NCI-H2171 (cell line): ENCODE results near the gene RARRES1.
"Not testable (repeated sequence)": the region's sequence is repeated elsewhere in the genome, so short reads cannot be mapped to it uniquely, and the experiment has no call there.

Experiments used
- DNase-seq: peaks from one replicate; lab custom pipeline; 2025; lab: John Stamatoyannopoulos, UW

The RARRES1 gene

DNA sequence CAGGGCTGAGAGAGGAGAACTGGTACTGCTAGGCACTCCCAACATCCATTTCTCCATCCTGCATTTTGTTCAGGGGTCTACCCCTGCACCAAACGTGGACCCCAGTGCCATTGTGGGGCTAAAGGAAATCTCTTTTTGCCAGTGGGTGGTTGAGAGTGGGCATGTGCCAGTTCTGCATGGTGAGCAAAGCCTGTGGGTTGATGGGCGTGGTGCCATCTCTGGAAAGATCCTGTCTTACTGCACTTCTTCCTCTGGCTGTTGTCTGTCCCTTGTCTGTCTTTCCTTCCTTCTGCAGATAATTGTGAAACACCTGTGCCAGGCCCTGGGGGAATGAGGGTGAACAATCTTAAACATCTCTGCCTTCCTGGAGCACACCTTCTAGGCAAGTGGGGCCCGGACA lies 1.4 kb upstream of the RARRES1 start:
- no peak for DNase-seq

- no peak for DNase-seq
These were observed 571 bp upstream of the RARRES1 start for GRCh38 chr3:158732856-158733200.

GRCh38 chr3:158731486-158731885 lies 771 bp downstream of the RARRES1 start:
- DNase-seq = no peak

GRCh38 chr3:158728851-158729250 lies 3.4 kb downstream of the RARRES1 start:
- DNase-seq = no peak

GRCh38 chr3:158728061-158728377 lies 4.2 kb downstream of the RARRES1 start:
- no peak for DNase-seq

DNA sequence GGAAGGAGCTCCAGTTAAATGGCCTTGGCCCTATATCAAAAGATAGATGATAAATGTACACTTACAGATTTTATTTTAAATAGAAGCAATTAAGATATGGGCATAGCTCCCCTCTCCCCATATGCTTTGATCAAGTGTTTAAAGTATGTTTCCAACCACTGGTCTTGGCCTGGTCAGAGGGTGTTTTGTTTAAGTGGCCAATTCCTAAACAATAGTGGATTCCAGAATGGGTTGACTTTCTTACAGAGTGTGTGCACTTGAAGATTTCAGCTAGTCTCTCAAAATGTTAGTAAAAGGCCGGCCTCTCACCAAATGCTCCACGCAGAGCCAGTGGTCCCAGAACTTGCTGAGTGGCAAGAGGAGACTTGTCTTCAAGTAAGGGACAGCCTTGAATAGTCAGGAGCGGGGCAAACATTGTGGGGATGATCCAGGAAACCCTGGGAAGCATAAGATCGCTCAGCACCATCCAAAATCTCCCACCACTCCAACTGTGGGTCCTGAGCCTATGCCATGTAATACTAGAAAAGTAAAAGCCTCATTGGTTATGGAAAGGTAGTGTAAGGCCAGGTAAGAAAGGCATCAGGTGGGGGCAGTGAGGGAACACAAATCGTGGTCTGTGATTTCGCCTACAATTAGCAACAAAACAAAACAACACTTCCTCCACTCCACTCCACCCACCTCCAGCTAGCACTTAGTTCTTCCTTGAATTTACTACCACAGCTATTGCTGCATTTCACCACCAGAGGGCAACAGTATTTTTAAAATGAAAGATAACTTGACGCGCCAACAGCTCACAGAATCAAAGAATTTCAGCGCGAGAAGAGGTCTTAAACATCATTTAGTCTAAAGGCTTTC lies 4.8 kb downstream of the RARRES1 start:
- peak; percentile 37 for DNase-seq

DNA sequence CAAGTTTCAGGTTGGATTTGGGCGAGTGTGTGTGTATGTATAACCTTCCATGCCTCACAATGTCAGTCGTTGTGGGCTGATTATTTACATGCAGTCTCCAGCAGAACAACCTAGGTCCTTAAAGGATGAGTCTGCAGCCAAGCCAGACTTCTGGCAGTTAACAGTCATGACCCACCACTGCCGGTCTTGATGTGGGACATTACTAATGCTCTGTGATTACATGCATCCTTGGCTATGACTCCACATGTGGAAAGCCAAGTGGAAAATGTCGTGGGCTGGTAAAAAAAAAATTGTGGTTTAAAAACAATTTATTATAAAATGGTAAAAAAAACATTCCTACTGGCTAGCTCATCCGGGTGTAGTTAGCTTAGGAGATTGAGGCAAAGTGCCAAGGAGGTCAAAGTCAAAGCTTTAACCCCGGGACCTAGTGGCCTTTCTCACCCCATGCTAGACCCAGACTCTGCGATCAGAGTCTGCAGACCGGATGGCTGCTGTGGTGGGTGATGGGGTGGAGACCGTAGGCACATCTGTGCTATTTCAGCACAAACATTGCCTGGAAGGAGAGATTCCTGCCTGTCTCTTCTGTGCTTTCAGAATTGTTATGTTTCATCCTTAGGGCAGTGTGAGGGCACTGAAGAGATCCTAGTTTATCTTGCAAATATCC lies 6.8 kb downstream of the RARRES1 start:
- DNase-seq = no peak

- DNase-seq = no peak
These were observed 8.3 kb downstream of the RARRES1 start for GRCh38 chr3:158723991-158724390.

DNA sequence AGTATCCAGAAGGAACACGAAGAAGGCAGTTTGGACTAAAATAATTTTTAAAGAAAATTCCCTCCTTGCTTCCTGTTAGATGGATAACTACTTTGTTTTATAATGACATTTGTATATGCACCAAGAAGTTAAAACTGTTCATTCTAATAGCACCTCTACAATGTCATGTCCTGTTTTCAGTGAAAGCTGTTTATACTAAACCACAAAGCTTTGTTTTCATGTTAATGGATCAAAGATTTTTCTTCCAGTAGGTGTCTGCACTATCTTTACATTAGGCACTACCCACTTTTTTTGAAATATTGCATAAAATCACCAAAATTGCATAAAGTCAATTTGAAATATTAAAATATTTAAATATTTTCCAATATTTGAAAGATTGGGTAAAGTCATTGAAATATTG lies 10.1 kb downstream of the RARRES1 start:
- DNase-seq = no peak

DNA sequence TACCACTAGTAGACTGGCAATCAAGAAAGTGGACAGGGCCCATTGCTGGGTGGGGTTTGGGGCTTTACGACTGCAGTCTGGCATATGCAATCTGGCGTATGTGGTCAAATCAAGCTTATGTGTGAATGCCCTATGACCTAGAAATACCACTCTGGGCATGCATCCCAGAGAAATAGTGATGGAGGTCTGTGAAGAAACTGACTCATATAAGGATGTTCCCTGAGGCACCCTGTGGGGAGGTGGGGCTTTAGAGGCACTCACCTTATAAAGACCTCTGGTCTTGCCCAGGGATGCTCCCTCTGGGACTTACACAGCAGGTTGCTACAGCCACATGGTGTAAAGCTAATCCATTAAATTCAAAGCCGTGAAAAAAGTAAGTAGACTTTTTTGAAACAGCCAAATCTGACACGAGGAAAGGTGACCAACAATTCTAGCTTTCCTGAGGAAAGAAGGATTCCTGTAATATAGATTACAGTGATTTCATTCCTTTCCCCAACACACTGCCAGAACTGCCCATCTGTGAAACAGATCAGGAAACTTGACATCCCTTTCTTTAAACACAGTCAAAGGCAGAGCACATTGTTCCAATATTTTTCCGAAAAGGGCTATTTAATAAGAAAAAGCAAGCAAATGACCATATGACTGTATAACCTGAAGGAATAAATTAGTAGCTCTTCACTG lies 13.6 kb downstream of the RARRES1 start:
- DNase-seq = no peak

GRCh38 chr3:158717576-158717975 lies 14.7 kb downstream of the RARRES1 start:
- no peak for DNase-seq

- no peak for DNase-seq
These were observed 19.2 kb downstream of the RARRES1 start for GRCh38 chr3:158713094-158713499.

DNA sequence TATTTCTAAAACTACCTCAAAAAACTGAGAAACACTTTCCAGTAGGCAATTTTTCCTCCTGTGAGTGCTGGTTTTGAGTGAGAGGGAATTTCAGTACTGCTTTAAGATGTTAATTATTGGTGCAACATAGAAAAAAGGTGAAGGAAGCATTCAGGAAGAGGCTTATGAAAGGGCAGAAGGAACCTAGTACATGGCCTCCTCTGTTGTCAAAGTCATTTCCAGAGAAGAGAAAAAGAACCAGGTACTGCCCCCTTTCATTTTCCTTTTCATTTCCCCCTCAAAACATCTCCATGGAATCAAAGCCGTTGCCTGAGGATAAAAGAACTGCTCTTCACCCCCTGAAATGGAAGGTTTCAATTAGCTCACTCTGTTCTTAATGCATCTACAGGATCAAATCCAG lies 19.8 kb downstream of the RARRES1 start:
- no peak for DNase-seq

GRCh38 chr3:158711886-158712285 lies 20.4 kb downstream of the RARRES1 start:
- DNase-seq = no peak

GRCh38 chr3:158710601-158711000 lies 21.7 kb downstream of the RARRES1 start:
- no peak for DNase-seq

DNA sequence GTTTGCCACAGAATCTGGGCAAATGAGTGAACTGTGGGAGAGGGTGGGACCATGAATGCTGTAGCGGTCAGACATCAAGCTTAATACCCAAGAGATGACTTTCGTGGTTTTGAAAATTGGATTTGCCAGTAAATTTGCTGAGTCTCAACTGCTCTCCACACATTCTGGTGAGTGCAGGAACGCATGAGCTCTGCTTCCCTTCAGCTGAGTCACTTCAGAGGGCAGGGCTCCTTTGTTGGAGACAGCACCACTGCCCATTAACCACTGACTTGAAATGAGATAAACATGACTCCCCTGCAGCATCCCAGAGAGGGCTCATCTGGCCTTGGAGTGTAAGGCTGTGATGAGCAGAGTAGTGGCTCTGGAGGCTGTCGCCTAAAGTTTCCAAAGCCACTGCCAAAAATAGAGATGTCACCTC lies 22.6 kb downstream of the RARRES1 start:
- DNase-seq = no peak

DNA sequence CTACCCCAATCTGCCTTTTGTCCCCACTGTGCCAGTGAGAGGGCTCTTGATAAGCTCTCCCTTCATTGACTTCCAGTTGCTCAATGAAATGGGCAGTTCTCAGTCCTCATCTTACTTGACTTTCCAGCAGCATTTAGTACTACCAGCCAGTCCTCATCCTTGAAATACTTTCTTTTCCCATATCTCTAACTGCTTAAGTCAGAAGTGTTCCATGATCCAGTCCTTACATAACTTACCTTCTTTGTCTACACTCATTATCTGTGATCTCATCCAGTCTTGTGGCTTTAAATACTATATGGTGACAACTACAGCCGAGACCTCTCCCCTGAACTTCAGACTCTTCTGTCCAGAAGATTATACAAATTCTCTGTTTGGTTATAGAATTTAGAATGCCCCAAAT lies 28.7 kb downstream of the RARRES1 start:
- no peak for DNase-seq

DNA sequence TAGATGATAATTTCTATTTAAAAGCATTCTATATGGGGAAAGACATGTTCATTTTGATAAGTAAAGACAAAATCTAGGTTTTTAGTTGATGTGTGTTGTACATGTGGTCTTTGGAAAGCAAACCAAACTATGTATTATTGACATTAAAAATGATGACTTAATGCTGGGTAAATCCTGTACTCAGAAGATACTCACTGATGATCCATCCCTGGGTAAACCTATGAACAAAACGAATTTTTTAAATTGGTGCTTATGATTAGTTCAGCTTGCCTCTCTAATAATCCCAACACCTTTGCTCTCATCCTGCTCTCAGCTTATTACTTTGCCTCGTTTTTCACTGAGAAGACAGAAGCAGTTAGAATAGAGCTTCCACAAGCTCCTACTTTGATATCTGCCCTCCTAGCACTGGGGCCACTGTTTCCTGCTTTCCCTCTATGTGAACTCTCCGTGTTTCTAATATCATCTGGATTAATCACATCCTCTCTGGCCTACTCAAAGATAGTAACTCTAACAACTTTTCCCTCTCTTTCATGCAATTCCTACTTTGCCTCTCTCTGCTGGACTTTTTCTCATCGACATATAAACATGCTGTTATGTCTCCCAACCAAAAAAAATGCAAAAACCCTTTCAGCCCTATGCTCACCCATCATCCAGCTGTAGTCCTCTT lies 29.3 kb downstream of the RARRES1 start:
- no peak for DNase-seq

GRCh38 chr3:158701420-158702065 lies 30.7 kb downstream of the RARRES1 start:
- no peak for DNase-seq

- DNase-seq = no peak
These were observed 31.7 kb downstream of the RARRES1 start for GRCh38 chr3:158700559-158700958.

DNA sequence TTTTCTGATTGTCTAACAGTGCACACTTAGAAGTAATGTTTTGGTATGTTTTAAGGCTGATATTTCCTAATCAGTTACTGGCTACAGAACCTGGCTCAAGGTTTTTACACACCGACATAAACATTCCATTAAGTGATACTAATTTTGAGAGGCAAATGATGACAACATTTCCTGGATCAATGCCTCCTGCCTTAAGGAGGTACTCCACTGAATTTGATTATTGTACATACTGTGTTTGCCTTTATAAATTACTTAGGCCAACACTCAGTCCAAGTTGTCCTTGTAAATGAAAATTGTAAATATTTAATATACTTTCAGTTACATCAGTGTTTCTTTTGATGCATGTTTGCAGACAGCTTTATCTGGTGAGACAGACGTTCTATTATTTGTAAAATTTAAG lies 35.6 kb downstream of the RARRES1 start:
- DNase-seq = no peak

- not testable (repeated sequence) for DNase-seq
These were observed 38.3 kb downstream of the RARRES1 start for GRCh38 chr3:158693866-158694456.
